GM21423 (cell line): Measurements from ENCODE around the gene CLOCK.
A peak's percentile ranks its signal among the peaks of the same experiment; 100 is the strongest.
"Not testable (repeated sequence)": the region's sequence is repeated elsewhere in the genome, so short reads cannot be mapped to it uniquely, and the experiment has no call there.

Experiments
- ATAC-seq: cut with Tn5 transposase; IDR thresholded peaks from one replicate; pipeline ENCODE4 v1.9.1; 2021; ENCODE audit warnings: mild to moderate bottlenecking, moderate library complexity; ENCODE audit not compliant: unreplicated experiment

Gene CLOCK, protein sequence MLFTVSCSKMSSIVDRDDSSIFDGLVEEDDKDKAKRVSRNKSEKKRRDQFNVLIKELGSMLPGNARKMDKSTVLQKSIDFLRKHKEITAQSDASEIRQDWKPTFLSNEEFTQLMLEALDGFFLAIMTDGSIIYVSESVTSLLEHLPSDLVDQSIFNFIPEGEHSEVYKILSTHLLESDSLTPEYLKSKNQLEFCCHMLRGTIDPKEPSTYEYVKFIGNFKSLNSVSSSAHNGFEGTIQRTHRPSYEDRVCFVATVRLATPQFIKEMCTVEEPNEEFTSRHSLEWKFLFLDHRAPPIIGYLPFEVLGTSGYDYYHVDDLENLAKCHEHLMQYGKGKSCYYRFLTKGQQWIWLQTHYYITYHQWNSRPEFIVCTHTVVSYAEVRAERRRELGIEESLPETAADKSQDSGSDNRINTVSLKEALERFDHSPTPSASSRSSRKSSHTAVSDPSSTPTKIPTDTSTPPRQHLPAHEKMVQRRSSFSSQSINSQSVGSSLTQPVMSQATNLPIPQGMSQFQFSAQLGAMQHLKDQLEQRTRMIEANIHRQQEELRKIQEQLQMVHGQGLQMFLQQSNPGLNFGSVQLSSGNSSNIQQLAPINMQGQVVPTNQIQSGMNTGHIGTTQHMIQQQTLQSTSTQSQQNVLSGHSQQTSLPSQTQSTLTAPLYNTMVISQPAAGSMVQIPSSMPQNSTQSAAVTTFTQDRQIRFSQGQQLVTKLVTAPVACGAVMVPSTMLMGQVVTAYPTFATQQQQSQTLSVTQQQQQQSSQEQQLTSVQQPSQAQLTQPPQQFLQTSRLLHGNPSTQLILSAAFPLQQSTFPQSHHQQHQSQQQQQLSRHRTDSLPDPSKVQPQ

DNA sequence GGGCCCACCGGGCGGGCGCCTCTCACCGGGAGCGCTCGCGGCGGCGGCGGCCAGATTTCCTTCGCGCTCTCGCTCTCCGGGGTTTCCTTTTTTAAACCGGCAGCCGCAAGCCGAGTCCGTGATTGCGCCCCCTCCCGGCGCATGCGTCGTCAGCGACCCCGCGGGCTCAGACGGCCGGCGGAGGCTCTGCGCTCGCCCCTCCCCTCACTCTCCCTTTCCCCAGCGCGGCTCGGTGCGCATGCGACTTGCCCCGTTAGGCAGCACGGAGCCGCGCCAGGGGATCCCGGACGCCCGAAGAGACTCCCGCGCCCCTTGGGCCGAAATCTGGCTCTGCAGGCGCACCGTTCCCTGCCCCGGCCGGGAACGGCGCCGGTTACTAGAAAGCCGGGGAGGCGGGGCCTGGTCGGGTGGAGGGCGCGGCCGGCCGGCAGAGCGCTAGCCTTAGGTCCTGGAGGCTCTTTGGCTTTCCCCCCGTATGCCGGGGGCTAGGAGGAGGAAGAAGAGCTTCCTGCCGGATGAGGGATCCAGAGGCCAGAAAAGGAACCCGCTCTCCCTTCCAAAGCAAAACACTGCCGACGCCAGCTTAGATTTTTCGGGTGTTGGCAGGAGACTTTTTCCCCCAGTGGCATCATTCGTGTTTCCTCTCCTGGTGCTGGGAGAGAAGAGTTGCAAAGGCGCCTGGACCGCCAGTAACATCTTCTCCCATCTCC lies at the start of gene CLOCK:
Gene CLOCK, minus strand, starts transcription at position 154 of the 710 bp plus-strand sequence. CDS start 64,124 bp downstream, outside the sequence.
- peak; percentile 70 for ATAC-seq

DNA sequence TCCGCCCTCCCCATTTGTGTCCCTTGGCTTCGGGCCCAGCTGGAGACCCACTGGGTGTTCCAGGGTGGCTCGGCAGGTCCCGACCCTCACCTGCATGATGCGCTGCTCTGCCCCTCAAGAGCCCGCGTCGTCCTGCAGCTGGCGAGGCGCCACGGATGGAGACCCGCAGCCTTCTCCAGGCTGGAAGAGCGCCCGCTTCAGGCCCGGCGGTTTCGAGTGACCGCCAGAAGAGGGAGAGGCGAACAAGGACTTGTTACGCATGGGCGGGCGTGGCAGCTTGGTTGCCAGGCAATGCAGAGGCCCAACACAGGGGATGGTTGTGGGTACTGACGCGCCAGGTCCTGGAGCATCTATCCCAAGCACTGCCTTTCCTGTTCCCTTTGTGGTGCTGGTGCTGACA lies 45.3 kb upstream of the CLOCK start, which contains the start of gene PDCL2:
Gene PDCL2, minus strand, starts transcription at position 232 of the 400 bp plus-strand sequence. Its CDS starts 136 bp downstream, at position 96.
- no peak for ATAC-seq

DNA sequence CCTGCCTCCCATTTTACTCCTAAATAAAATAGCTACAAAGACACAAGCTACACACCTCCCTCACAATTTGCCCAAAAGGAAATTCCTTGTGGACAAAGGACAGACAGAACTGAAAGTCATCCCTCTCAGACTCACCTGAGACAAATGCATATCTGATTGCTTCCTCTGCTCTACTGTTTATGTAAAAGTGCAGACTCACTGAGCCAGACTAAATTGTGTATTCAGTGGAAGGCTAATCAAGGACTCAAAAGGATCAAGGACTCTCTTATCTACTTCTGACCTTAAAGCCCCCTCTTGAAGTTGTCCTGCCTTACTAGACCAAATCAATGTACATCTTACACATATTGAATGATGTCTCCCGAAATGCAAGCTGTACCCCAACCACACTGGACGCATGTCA lies 41.5 kb upstream of the CLOCK start:
- ATAC-seq = no peak

DNA sequence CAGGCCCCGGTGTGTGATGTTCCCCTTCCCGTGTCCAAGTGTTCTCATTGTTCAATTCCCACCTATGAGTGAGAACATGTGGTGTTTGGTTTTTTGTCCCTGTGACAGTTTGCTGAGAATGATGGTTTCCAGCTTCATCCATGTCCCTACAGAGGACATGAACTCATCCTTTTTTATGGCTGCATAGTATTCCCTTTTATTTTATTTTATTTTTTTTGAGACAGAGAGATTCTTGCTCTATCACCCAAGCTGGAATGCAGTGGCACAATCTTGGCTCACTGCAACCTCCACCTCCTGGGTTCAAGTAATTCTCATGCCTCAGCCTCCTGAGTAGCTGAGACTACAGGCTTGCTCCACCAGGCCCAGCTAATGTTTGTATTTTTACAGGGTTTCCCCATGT lies 36.1 kb upstream of the CLOCK start:
- ATAC-seq = not testable (repeated sequence)

DNA sequence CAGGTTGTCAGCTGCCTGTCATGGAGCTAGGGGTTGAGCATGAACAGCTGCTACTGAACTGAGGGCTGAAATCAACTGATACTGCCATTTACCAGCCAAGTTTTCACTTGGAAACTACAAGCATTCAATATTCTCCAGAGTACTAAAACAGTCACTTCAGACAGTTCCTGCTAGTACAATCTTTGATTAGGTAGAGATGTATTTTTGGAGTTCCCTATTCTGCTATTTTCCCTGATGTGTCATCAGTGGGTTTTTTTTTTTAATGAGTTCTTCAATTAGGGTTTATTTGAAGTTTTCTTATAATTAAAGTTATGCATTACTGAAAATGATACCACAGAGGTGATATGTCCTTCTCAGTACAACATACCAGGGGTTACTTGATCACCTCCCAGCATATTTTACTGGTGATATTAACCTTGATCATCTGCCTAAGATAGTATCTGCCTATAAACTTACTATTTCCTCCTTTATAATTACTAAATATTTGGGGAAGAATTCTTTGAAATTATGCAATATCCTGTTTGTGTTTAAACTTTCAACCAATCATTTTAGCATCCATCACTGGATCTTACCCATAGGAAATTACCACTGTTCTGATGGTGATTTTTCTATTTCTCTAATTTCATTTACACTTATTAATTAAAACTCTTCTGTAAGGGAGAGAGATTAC lies 31.8 kb upstream of the CLOCK start:
- no peak for ATAC-seq

DNA sequence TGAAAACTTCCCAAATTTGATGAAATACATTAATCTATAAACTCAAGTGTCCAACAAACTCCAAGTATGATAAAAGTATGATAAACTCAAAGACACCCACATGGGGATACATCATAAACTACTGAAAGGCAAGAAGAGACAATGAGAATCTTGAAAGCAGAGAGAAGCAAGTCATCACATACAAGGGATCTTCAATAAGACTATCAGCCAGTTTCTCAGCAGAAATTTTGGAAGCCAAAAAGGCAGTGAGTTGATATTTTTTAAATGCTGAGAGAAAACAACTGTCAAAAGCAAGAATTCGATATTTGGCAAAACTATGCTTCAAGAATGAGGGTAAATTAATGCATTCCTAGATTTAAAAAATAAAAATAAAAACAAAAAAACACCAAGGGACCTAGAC lies 28.8 kb upstream of the CLOCK start:
- no peak for ATAC-seq

DNA sequence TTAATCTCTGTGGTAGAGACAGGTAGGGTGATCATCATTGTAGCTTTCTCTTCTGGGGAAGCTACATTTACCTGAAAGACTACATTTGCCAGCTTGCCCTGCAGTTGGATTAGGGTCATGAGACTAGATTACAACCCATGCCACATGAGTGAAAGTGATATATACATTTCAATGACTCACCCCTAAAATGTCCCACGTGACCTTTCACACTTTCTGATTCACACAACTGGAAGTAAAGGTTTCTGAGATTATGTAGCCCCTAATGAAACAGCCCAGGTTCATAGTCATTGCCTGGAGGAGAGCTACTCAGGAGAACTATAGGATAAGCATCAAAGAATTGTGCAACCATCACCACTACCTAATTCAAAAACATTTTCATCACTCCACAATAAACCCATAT lies 27.5 kb upstream of the CLOCK start:
- no peak for ATAC-seq

DNA sequence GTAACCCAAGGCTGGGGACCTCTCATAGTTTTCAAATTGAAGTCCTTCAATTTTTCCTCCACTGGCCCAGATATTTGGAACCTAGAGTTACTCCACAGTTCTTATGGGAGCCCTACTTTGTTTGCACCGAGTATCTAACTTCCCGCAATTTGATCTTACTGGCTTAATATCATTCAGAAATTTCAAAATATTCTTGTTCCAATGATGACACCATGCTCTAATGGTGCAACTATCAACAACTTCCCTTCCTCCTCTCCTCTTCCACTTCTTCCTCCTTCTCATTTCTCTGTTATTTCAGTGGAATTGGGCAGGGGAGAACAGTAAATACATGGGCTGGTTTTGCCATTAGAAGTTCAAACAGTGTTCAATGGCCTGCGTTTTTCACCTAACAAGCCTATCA lies 25.1 kb upstream of the CLOCK start:
- no peak for ATAC-seq

DNA sequence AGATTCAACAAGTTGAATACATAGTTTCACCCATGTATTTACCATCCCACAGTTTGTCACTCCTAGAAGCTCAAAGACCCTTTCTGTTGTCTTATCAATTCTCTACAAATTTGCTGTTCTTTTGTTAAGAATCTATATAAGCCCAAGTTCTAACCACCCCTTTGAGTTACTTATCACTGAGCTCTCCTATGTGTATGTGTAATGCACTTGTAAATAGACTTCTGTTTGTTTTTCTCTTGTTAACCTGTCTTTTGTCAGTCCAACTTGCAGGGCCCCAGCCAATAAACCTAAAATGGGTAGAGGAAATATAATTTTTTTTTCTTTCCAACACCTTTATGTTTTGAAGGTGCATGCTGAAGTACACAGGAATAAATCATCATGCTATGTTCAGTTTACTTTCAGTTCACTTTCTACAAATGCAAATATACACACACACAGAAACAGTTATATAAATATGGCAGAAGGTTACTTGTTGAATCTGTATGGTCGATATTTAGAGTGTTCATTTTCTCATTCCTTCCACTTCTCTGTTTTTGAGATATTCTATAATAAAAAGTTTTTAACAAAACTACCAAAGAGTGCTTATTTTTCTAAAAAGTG lies 22.3 kb upstream of the CLOCK start:
- no peak for ATAC-seq

DNA sequence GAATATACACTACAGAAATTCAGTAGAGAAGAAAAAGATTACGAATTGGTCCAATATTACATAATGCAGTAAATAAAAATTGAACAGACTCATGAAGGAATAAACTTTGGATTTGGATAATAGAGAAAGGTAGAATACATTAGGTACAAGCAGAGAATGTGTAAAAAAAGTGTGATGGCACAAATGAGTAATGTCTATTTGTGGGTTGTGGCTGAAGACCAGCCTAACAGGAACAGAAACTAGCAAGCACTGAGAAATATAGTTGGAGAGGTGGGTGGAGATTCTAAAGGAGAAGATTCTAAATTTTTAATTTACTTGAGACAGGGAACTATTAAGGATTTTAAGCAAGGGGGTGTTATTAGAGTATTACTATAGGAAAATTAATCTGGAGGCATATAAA lies 15.2 kb upstream of the CLOCK start:
- peak; percentile 100 for ATAC-seq

DNA sequence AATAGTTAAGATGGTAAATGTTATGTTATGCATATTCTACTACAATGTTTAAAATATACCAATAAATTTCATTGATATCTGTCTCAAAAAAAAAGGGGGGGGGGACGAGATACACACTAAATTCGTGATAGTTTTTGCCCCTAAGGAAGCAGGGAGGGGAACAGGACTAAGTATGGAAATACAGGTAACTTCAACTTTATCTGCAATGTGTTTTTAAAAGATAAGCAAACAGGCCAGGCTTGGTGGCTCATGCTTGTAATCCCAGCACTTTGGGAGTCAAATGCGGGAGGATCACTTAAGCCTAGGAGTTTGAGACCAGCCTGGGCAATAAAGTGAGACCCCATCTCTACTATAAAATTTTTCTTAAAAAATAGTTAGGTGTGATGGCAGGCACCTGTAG lies 13.4 kb upstream of the CLOCK start:
- no peak for ATAC-seq

DNA sequence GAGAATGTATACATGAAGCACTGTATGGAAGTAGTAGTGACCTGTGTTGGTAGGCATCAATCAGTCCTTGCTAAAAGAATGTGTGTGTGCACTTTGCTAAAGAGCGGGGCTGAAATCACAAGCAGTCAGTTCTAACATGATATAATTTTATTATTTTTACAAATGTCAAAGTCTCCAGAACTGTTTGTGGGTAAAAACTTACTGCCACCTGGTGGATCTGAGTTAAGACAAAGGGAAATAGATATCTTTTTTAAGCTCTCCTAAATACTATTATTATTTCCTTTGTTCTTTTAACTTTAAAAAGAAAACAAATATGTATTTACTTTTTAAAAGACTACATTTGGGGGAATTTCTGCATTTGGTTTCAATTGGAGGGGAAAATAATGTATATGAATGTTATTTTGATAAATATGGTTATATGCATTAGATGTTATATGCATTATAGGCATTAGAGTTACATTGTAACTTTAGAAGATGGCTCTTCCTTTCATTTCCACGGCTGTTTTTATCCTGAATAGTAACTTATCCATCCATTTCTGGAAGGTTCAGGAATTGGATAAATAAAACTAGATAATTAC lies 7.8 kb upstream of the CLOCK start:
- no peak for ATAC-seq

DNA sequence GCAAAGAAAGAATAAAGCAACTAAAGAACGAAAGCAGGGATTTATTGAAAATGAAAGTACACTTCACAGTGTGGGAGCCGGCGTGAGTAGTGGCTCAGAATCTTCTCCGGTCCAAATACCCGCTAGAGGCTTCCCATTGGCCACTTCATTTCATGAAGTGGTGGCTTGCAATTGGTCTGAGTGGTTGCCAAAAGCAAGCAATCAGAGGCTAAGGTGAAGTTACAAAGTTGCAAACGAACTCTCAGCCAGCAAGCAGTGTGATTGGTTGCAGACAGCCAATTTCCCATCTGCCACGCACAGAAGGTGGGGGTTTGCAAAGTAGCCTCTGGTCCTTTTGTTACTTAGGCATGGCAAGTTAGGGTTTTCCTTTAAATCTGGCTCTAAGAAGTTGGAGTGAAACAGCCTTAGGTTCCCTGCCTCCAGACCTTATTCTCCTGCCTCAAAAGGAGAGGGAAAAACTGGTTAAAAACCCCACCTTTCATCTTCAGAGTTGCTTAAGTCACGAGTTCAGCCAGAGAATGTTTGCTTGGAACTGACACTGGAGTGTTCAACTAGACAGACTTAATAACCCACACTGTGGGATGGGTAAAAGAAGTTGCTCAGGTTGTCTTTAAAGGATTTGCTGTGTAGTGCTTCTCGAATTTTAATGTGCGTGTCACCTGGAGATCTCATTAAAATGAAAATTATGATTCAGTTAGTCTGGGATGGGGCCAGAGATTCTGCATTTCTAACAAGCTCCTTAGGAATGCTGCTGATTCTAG lies 6.9 kb upstream of the CLOCK start:
- no peak for ATAC-seq

DNA sequence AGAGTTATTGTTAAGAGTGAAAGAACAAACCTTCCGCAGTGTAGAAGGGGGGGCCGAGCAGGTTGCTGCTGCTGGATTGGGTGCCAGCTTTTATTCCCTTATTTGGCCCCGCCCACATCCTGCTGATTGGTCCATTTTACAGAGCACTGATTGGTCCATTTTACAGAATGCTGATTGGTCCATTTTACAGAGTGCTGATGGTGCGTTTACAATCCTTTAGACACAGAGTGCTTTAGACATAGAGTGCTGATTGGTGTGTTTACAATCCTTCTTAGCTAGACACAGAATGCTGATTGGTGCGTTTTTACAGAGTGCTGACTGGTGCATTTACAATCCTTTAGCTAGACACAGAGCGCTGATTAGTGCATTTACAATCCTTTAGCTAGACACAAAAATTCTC lies 5.3 kb upstream of the CLOCK start:
- ATAC-seq = not testable (repeated sequence)

DNA sequence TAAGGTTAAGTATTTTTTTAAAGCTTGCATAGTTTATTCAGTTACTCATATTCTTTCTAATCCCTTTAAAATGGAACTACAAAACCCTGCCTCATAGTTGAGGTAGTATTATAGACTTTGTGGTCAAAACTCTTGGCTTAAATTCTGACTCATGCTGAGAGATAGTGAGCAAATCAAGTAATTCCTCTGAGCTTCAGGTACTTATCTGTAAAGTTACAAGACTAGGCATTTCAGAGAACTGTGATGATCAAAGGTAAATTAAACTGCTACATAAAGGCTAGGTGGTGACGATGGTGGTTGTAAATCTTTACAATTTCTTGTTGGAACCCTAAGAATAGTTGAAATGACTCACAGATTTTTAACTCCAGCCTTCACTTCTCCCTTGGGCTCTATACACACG lies 3.2 kb upstream of the CLOCK start:
- no peak for ATAC-seq

DNA sequence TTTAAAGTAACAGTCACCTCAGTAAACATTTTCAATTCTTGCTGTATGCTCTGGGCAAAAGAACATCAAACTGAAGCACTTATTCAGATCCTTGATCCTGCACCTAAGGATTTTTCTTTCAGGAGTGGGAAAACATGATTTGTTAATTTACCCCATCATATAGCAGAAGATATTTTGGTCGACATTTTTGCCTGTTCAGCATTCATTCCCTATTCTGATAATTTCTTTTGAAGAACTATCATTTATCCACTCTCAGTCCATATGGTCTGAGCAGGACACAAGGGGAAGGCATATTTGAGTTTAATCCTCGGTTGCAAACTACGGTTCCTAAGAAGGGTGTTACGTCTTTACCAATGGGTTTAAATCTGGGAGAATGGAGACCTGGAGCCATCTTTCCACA lies 1.2 kb upstream of the CLOCK start:
- no peak for ATAC-seq

DNA sequence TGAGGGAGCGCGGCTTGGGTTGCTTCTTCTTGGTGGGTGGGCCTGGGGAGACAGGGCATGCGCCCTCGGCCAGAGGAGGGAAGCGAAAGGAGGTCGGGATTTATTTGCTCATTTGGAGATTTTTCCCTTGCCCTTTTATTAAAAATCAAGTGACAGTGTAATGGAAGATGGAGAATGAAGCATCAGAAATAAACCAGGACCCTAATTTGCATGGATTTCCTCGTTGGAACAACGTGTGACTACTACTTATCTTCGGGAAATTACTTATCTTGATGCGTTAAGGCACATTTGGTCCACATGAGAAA lies 709 bp upstream of the CLOCK start:
- ATAC-seq = no peak

DNA sequence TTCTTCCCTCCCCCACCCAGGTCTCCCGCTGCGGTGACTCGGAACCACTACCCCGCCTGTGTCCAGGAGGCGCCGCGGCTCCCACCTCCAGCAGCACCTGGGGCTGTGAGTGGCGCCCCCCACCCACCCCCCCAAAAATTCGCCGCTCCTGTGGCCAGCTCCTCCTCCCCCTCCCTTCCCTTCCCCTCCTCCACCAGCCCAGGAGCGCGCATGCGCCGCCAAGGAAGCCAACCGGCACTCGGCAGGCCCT lies 278 bp downstream of the CLOCK start:
- no peak for ATAC-seq

DNA sequence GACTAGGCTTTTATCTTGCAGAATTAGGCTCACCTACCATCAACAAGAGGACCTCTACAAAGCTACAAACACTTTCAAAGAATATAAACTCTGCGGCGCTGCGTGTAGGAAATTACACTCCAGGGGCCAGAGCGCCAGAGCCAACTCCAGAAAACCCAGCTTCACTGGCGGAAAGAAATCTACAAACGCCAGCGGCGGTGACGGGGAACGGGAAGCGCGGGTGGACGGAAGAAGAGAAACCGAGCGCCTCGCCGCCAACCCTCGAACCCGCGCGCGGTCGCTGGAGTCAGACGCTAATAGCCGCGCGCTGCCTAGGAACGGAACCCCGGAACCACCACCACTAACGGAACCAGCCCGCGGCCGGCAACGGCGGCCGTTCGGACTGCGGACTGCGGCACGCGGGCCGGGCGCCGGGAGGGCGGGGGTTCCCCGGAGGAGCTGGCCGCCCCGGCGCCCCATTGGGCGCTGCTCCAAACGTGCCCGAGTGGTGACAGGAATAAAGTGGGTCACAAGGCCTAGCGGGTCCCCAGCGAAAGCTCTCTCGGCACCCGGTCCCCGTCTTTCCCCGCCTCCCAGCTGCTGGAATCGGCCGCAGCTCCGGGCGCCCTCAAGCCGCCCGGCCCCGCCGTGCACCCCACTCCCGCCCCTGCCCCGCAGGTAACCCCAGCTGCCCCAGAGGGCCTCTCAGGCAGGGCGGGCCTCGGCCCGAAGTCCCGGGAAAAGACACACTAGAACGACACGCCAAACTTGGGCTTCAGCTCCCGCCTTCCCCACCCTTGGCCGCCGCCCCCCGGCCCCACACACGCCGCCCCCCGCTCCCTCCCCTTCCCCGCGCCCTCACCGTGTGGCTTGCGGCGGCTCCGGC lies 836 bp downstream of the CLOCK start:
- peak; percentile 43 for ATAC-seq
